ENCODE measurements around the gene EFHC1.

Gene EFHC1

GRCh38 chr6:52518279-52518945, 98.3 kb downstream of the EFHC1 start:
- no peak for DNase-seq (ENCODE audit: low read depth)

- no peak for DNase-seq (ENCODE audit: low read depth)
Observed at GRCh38 chr6:52519618-52520017, 99.5 kb downstream of the EFHC1 start.

GRCh38 chr6:52522151-52522626, 102.0 kb downstream of the EFHC1 start:
- no peak for DNase-seq (ENCODE audit: low read depth)

- no peak for DNase-seq (ENCODE audit: low read depth)
Observed at GRCh38 chr6:52522655-52523054, 102.5 kb downstream of the EFHC1 start.

GRCh38 chr6:52523378-52524142, 103.4 kb downstream of the EFHC1 start:
- DNase-seq (ENCODE audit: low read depth): no peak

GRCh38 chr6:52524918-52525317, 104.8 kb downstream of the EFHC1 start:
- DNase-seq (ENCODE audit: low read depth): no peak

GRCh38 chr6:52526634-52527033, 106.5 kb downstream of the EFHC1 start:
- no peak for DNase-seq (ENCODE audit: low read depth)

GRCh38 chr6:52527436-52527835, 107.3 kb downstream of the EFHC1 start:
- no peak for DNase-seq (ENCODE audit: low read depth)

GRCh38 chr6:52529311-52529710, 109.2 kb downstream of the EFHC1 start:
- no peak for DNase-seq (ENCODE audit: low read depth)

GRCh38 chr6:52530351-52530750, 110.2 kb downstream of the EFHC1 start:
- DNase-seq (ENCODE audit: low read depth): no peak

GRCh38 chr6:52531396-52531795, 111.3 kb downstream of the EFHC1 start:
- DNase-seq (ENCODE audit: low read depth): no peak

- no peak for DNase-seq (ENCODE audit: low read depth)
Observed at GRCh38 chr6:52531834-52532233, 111.7 kb downstream of the EFHC1 start.

- DNase-seq (ENCODE audit: low read depth): no peak
Observed at GRCh38 chr6:52532457-52532856, 112.3 kb downstream of the EFHC1 start.

- DNase-seq (ENCODE audit: low read depth): no peak
Observed at GRCh38 chr6:52533491-52533890, 113.3 kb downstream of the EFHC1 start.

GRCh38 chr6:52534363-52534762, 114.2 kb downstream of the EFHC1 start:
- no peak for DNase-seq (ENCODE audit: low read depth)

GRCh38 chr6:52534966-52535390, 114.8 kb downstream of the EFHC1 start:
- no peak for DNase-seq (ENCODE audit: low read depth)

- no peak for DNase-seq (ENCODE audit: low read depth)
Observed at GRCh38 chr6:52535711-52536423, 115.7 kb downstream of the EFHC1 start.

- no peak for DNase-seq (ENCODE audit: low read depth)
Observed at GRCh38 chr6:52536424-52536916, 116.3 kb downstream of the EFHC1 start.

GRCh38 chr6:52537001-52537753, 117.0 kb downstream of the EFHC1 start:
- DNase-seq (ENCODE audit: low read depth): no peak

- no peak for DNase-seq (ENCODE audit: low read depth)
Observed at GRCh38 chr6:52538252-52538900, 118.2 kb downstream of the EFHC1 start.

- no peak for DNase-seq (ENCODE audit: low read depth)
Observed at GRCh38 chr6:52538901-52539354, 118.8 kb downstream of the EFHC1 start.
